GM12878 (cell line): ENCODE results near the gene KLHL5. TPM values are rescaled to one million over a fixed set of nuclear protein-coding genes. Genes with fewer than 3 reads are reported as not detected.
A peak's percentile ranks its signal among the peaks of the same experiment; 100 is the strongest.

ENCODE experiments used
- ATF7 ChIP-seq: fragments of 450-650 bp; IDR thresholded peaks from 2 replicates; pipeline ENCODE4 v1.6.1; 2016; ENCODE audit warnings: low read depth, mild to moderate bottlenecking
- BCL3 ChIP-seq: IDR thresholded peaks from 2 replicates; pipeline ENCODE4 v1.6.1; 2011; ENCODE audit warnings: borderline replicate concordance, low read depth, mild to moderate bottlenecking, moderate library complexity, low read length; ENCODE audit not compliant: insufficient read depth, poor library complexity, severe bottlenecking
- BCLAF1 ChIP-seq: fragments of 450-650 bp; IDR thresholded peaks from 2 replicates; pipeline ENCODE4 v1.6.1; 2017; ENCODE audit warnings: antibody characterized with exemption, mild to moderate bottlenecking, moderate library complexity
- CEBPB ChIP-seq, 2 experiments: fragments of 150-350 bp in 1 of 2; IDR thresholded peaks; 2 replicates each; pipeline ENCODE4 v1.6.1; 2012 to 2014; ENCODE audit warnings: low read depth in 2 of 2, low read length in 2 of 2, borderline replicate concordance in 1 of 2, inconsistent platforms in 1 of 2
- CTCF ChIP-seq, 3 experiments: IDR thresholded peaks in 2 of 3; conservative IDR thresholded peaks in 1 of 3; 2 replicates each; pipeline ENCODE4 v1.5.1; 2011; ENCODE audit warnings: low read depth in 3 of 3, low read length in 3 of 3, mild to moderate bottlenecking in 3 of 3, control low read depth in 2 of 3, moderate library complexity in 2 of 3, inconsistent platforms in 1 of 3, mixed read lengths in 1 of 3; ENCODE audit not compliant: control insufficient read depth in 2 of 3, insufficient read depth in 1 of 3; ENCODE audit errors: extremely low read depth in 1 of 3
- E2F4 ChIP-seq: IDR thresholded peaks from 2 replicates; pipeline ENCODE4 v1.6.1; 2012; ENCODE audit warnings: low read depth, low read length, improper control_type of control experiment
- EP300 ChIP-seq, 2 experiments: fragments of 150-350 bp in 1 of 2; IDR thresholded peaks; 2 replicates each; pipeline ENCODE4 v1.6.1; 2011 to 2012; ENCODE audit warnings: low read depth in 2 of 2, low read length in 2 of 2, borderline replicate concordance in 1 of 2, improper control_type of control experiment in 1 of 2, inconsistent platforms in 1 of 2; ENCODE audit not compliant: control insufficient read depth in 1 of 2
- FOXK2 ChIP-seq: fragments of 450-650 bp; IDR thresholded peaks from 2 replicates; pipeline ENCODE4 v1.6.1; 2017; ENCODE audit warnings: mild to moderate bottlenecking, moderate library complexity
- HDGF ChIP-seq: fragments of 450-650 bp; IDR thresholded peaks from 2 replicates; pipeline ENCODE4 v1.6.1; 2016; ENCODE audit warnings: antibody characterized with exemption
- JUNB ChIP-seq: IDR thresholded peaks from 2 replicates; pipeline ENCODE4 v1.6.1; 2016; ENCODE audit warnings: antibody characterized with exemption, mild to moderate bottlenecking
- KDM1A ChIP-seq: fragments of 200-600 bp; sonication (generic); IDR thresholded peaks from 2 replicates; pipeline ENCODE4 v1.6.1; 2016; ENCODE audit warnings: borderline replicate concordance
- NR2C1 ChIP-seq: fragments of 450-650 bp; IDR thresholded peaks from 2 replicates; pipeline ENCODE4 v1.6.1; 2017; ENCODE audit warnings: antibody characterized with exemption, mild to moderate bottlenecking, moderate library complexity
- NR2F1 ChIP-seq: fragments of 450-650 bp; conservative IDR thresholded peaks from 2 replicates; pipeline ENCODE4 v1.6.1; 2017; ENCODE audit warnings: mild to moderate bottlenecking
- POLR2A ChIP-seq: IDR thresholded peaks from 2 replicates; pipeline ENCODE4 v1.6.1; 2011; ENCODE audit warnings: low read depth, mild to moderate bottlenecking, low read length
- RAD51 ChIP-seq: fragments of 450-650 bp; IDR thresholded peaks from 2 replicates; pipeline ENCODE4 v1.6.1; 2016; ENCODE audit warnings: moderate library complexity, mild to moderate bottlenecking, inconsistent platforms
- RELA ChIP-seq: fragments of 450-650 bp; IDR thresholded peaks from 2 replicates; pipeline ENCODE4 v1.8.0; 2014; ENCODE audit warnings: borderline replicate concordance; ENCODE audit not compliant: partially characterized antibody
- SMC3 ChIP-seq: IDR thresholded peaks from 2 replicates; pipeline ENCODE4 v1.6.1; 2011; ENCODE audit warnings: low read length, improper control_type of control experiment, borderline replicate concordance
- SRF ChIP-seq, 2 experiments: IDR thresholded peaks; 2 replicates each; pipeline ENCODE4 v1.6.1; 2011; ENCODE audit warnings: low read depth in 2 of 2, low read length in 2 of 2, mild to moderate bottlenecking in 1 of 2, moderate library complexity in 1 of 2
- TCF3 ChIP-seq: IDR thresholded peaks from 2 replicates; pipeline ENCODE4 v1.6.1; 2012; ENCODE audit warnings: low read depth, mild to moderate bottlenecking, low read length, borderline replicate concordance; ENCODE audit not compliant: insufficient read depth
- WRNIP1 ChIP-seq: IDR thresholded peaks from 2 replicates; pipeline ENCODE4 v1.6.1; 2011; ENCODE audit warnings: low read depth, low read length, improper control_type of control experiment, borderline replicate concordance
- ZNF24 ChIP-seq: fragments of 450-650 bp; IDR thresholded peaks from 2 replicates; pipeline ENCODE4 v1.6.1; 2017; ENCODE audit warnings: antibody characterized with exemption, mild to moderate bottlenecking
- polyA plus RNA-seq, 11 experiments: library from polyadenylated mRNA; depleted of rRNA in 4 of 11; unstranded in 6 of 11; stranded (reverse) in 5 of 11; fragments of >200 nt; fragmentation: Nextera tagmentation in 4 of 11; fragmentation: Illumina TruSeq in 1 of 11; extraction: Ambion mirVana in 4 of 11; extraction: Trizol in 1 of 11; gene quantifications; 1 replicate in 1 of 11; 2 replicates in 10 of 11; pipeline versions ENCODE4 v1.2.1 to v1.2.3, GENCODE V29; 2011 to 2016; ENCODE audit warnings: inconsistent platforms in 2 of 11, missing spikeins in 2 of 11, low read depth in 1 of 11
- total RNA-seq, 4 experiments: library from RNA; depleted of rRNA in 3 of 4; stranded (reverse); fragments of >200 nt in 3 of 4; fragmentation: Illumina TruSeq in 1 of 4; extraction: Trizol in 1 of 4; gene quantifications; 2 replicates each; pipeline versions ENCODE4 v1.2.1 to v1.2.3, GENCODE V29; 2013 to 2021

KLHL5 gene
- total and polyA plus RNA-seq, 10 of the 15 experiments (the other 5 are each of a cell fraction or from before 2014, with no cell fraction given): 4.7 to 27.3 (median 12.6) TPM

- TF ChIP-seq BCL3 (peak; percentile 49), CTCF (IDR thresholded peaks at IDR 0.05 in 2 of 3, conservative IDR thresholded peaks at IDR 0.05 in 1 of 3; ENCODE audit: control insufficient read depth in 2 of 3, extremely low read depth in 1 of 3, insufficient read depth in 1 of 3, low read depth in 3 of 3, low read length in 3 of 3) (no peak), JUNB (peak; percentile 98), HDGF (peak; percentile 61), EP300 (IDR thresholded peaks at IDR 0.05; ENCODE audit: borderline replicate concordance in 1 of 2, control insufficient read depth in 1 of 2, low read depth in 2 of 2, low read length in 2 of 2) (peak; percentile 56 to 90; a peak in 2 of 4 replicates), ATF7 (peak; percentile 92), CEBPB (IDR thresholded peaks at IDR 0.05; ENCODE audit: borderline replicate concordance in 1 of 2, low read depth in 2 of 2, low read length in 2 of 2) (peak in 1 of 2 experiments; percentile 77; a peak in 1 of 4 replicates), NR2C1 (no peak), FOXK2 (no peak), ZNF24 (0 out of 2 replicates have a peak, but pooled peaks have one; percentile 11), E2F4 (no peak), POLR2A (peak; percentile 39; the same call in 1 of the 2 replicates), SMC3 (no peak), BCLAF1 (no peak), RAD51 (peak; percentile 63), TCF3 (0 out of 2 replicates have a peak, but pooled peaks have one; percentile 34), SRF (IDR thresholded peaks at IDR 0.05; ENCODE audit: low read depth in 2 of 2, low read length in 2 of 2) (0 out of 4 replicates have a peak, but pooled peaks of 1 of the 2 experiments have one; percentile 12), WRNIP1 (no peak), RELA (no peak), KDM1A (no peak), NR2F1 (peak; percentile 97)
Measured at GRCh38 chr4:39032218-39033085, 29.6 kb upstream of the KLHL5 start, which contains the start of gene TMEM156 (continued).
